ENCODE results near the gene ALDH1B1. TPM values are rescaled to one million over a fixed set of nuclear protein-coding genes. Genes with fewer than 3 reads are reported as not detected.

ALDH1B1 gene
- total RNA-seq, 1 experiment from 2014 or later = 55.5 TPM

DNA sequence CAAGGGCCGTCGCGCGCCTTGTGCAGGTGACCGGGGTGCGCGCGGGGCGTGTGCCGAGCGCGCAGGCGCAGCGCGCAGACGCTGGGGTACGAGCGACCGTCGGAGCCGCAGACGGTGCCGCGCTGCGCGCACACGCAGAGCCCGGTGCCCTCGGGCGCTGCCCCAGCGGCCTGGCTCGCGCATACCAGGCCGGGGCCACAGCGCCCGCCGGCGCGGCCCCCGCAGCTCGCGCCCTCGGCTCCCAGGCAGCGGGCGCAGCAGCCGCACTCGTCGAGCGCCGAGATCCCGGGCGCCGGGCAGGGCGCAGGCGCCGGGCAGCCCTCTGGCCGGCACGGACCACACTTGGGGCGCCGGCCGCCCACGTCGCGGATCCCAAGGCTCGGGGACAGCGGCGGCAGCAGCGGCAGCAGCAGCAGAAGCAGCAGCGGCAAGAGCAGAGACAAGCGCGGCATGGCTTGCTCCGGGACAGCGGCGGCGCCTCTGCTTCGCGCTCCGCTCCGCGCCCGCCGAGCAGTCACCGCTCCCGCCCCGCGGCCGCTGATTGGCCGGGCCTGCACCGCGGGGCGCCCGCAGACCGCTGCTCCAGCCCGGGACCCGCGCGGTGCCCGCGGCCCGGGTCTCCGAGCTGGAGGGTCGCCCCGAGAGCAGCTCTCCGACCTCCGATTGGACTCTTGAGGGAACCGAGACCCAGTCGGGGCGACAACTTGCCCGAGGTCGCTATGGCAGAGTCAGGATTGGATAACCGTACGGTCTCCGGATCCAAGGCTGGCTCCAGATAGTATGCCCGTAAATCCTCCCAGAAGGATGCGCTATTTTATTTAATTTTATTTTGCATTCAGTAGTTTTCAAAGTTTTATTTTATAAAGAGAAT is 31.7 kb downstream of the ALDH1B1 start, which contains the start of gene IGFBPL1 (continued):
- TF ChIP-seq, protein P1, sequence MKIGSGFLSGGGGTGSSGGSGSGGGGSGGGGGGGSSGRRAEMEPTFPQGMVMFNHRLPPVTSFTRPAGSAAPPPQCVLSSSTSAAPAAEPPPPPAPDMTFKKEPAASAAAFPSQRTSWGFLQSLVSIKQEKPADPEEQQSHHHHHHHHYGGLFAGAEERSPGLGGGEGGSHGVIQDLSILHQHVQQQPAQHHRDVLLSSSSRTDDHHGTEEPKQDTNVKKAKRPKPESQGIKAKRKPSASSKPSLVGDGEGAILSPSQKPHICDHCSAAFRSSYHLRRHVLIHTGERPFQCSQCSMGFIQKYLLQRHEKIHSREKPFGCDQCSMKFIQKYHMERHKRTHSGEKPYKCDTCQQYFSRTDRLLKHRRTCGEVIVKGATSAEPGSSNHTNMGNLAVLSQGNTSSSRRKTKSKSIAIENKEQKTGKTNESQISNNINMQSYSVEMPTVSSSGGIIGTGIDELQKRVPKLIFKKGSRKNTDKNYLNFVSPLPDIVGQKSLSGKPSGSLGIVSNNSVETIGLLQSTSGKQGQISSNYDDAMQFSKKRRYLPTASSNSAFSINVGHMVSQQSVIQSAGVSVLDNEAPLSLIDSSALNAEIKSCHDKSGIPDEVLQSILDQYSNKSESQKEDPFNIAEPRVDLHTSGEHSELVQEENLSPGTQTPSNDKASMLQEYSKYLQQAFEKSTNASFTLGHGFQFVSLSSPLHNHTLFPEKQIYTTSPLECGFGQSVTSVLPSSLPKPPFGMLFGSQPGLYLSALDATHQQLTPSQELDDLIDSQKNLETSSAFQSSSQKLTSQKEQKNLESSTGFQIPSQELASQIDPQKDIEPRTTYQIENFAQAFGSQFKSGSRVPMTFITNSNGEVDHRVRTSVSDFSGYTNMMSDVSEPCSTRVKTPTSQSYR (CRISPR knock-in tag; IDR thresholded peaks at IDR 0.05) = 0 out of 2 replicates have a peak, but pooled peaks have one; percentile 73
- TF ChIP-seq TEAD1 (CRISPR knock-in tag; IDR thresholded peaks at IDR 0.05) (peak; percentile 76; the same call in 1 of the 2 replicates), SMAD3 (CRISPR knock-in tag; IDR thresholded peaks at IDR 0.05; ENCODE audit: borderline replicate concordance) (no peak), ZNF219 (CRISPR knock-in tag; IDR thresholded peaks at IDR 0.05; ENCODE audit: borderline replicate concordance) (no peak), NFATC4 (CRISPR knock-in tag; IDR thresholded peaks at IDR 0.05) (no peak), JAZF1 (CRISPR knock-in tag; IDR thresholded peaks at IDR 0.05) (no peak), NR1H2 (CRISPR knock-in tag; IDR thresholded peaks at IDR 0.05) (no peak), CREM (CRISPR knock-in tag; IDR thresholded peaks at IDR 0.05) (peak; percentile 65; the same call in 1 of the 2 replicates), ETV6 (CRISPR knock-in tag; IDR thresholded peaks at IDR 0.05) (no peak; the same call in 1 of the 2 replicates), SMAD4 (CRISPR knock-in tag; IDR thresholded peaks at IDR 0.05) (no peak), CREB1 (CRISPR knock-in tag; IDR thresholded peaks at IDR 0.05) (no peak)
- TF ChIP-seq, protein P2, sequence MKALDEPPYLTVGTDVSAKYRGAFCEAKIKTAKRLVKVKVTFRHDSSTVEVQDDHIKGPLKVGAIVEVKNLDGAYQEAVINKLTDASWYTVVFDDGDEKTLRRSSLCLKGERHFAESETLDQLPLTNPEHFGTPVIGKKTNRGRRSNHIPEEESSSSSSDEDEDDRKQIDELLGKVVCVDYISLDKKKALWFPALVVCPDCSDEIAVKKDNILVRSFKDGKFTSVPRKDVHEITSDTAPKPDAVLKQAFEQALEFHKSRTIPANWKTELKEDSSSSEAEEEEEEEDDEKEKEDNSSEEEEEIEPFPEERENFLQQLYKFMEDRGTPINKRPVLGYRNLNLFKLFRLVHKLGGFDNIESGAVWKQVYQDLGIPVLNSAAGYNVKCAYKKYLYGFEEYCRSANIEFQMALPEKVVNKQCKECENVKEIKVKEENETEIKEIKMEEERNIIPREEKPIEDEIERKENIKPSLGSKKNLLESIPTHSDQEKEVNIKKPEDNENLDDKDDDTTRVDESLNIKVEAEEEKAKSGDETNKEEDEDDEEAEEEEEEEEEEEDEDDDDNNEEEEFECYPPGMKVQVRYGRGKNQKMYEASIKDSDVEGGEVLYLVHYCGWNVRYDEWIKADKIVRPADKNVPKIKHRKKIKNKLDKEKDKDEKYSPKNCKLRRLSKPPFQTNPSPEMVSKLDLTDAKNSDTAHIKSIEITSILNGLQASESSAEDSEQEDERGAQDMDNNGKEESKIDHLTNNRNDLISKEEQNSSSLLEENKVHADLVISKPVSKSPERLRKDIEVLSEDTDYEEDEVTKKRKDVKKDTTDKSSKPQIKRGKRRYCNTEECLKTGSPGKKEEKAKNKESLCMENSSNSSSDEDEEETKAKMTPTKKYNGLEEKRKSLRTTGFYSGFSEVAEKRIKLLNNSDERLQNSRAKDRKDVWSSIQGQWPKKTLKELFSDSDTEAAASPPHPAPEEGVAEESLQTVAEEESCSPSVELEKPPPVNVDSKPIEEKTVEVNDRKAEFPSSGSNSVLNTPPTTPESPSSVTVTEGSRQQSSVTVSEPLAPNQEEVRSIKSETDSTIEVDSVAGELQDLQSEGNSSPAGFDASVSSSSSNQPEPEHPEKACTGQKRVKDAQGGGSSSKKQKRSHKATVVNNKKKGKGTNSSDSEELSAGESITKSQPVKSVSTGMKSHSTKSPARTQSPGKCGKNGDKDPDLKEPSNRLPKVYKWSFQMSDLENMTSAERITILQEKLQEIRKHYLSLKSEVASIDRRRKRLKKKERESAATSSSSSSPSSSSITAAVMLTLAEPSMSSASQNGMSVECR (CRISPR knock-in tag; IDR thresholded peaks at IDR 0.05; ENCODE audit: borderline replicate concordance) = peak; percentile 75; the same call in 1 of the 2 replicates
- TF ChIP-seq, protein P3, sequence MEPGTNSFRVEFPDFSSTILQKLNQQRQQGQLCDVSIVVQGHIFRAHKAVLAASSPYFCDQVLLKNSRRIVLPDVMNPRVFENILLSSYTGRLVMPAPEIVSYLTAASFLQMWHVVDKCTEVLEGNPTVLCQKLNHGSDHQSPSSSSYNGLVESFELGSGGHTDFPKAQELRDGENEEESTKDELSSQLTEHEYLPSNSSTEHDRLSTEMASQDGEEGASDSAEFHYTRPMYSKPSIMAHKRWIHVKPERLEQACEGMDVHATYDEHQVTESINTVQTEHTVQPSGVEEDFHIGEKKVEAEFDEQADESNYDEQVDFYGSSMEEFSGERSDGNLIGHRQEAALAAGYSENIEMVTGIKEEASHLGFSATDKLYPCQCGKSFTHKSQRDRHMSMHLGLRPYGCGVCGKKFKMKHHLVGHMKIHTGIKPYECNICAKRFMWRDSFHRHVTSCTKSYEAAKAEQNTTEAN (CRISPR knock-in tag; IDR thresholded peaks at IDR 0.05) = 0 out of 2 replicates have a peak, but pooled peaks have one; percentile 15
- TF ChIP-seq, protein P4, sequence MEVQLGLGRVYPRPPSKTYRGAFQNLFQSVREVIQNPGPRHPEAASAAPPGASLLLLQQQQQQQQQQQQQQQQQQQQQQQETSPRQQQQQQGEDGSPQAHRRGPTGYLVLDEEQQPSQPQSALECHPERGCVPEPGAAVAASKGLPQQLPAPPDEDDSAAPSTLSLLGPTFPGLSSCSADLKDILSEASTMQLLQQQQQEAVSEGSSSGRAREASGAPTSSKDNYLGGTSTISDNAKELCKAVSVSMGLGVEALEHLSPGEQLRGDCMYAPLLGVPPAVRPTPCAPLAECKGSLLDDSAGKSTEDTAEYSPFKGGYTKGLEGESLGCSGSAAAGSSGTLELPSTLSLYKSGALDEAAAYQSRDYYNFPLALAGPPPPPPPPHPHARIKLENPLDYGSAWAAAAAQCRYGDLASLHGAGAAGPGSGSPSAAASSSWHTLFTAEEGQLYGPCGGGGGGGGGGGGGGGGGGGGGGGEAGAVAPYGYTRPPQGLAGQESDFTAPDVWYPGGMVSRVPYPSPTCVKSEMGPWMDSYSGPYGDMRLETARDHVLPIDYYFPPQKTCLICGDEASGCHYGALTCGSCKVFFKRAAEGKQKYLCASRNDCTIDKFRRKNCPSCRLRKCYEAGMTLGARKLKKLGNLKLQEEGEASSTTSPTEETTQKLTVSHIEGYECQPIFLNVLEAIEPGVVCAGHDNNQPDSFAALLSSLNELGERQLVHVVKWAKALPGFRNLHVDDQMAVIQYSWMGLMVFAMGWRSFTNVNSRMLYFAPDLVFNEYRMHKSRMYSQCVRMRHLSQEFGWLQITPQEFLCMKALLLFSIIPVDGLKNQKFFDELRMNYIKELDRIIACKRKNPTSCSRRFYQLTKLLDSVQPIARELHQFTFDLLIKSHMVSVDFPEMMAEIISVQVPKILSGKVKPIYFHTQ (CRISPR knock-in tag; IDR thresholded peaks at IDR 0.05) = no peak
- TF ChIP-seq, protein P5, sequence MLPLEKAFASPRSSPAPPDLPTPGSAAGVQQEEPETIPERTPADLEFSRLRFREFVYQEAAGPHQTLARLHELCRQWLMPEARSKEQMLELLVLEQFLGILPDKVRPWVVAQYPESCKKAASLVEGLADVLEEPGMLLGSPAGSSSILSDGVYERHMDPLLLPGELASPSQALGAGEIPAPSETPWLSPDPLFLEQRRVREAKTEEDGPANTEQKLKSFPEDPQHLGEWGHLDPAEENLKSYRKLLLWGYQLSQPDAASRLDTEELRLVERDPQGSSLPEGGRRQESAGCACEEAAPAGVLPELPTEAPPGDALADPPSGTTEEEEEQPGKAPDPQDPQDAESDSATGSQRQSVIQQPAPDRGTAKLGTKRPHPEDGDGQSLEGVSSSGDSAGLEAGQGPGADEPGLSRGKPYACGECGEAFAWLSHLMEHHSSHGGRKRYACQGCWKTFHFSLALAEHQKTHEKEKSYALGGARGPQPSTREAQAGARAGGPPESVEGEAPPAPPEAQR (CRISPR knock-in tag; IDR thresholded peaks at IDR 0.05) = no peak
- TF ChIP-seq, protein P6, sequence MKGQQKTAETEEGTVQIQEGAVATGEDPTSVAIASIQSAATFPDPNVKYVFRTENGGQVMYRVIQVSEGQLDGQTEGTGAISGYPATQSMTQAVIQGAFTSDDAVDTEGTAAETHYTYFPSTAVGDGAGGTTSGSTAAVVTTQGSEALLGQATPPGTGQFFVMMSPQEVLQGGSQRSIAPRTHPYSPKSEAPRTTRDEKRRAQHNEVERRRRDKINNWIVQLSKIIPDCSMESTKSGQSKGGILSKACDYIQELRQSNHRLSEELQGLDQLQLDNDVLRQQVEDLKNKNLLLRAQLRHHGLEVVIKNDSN (CRISPR knock-in tag; IDR thresholded peaks at IDR 0.05) = no peak
- TF ChIP-seq, protein P7, sequence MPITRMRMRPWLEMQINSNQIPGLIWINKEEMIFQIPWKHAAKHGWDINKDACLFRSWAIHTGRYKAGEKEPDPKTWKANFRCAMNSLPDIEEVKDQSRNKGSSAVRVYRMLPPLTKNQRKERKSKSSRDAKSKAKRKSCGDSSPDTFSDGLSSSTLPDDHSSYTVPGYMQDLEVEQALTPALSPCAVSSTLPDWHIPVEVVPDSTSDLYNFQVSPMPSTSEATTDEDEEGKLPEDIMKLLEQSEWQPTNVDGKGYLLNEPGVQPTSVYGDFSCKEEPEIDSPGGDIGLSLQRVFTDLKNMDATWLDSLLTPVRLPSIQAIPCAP (CRISPR knock-in tag; IDR thresholded peaks at IDR 0.05) = 0 out of 2 replicates have a peak, but pooled peaks have one; percentile 80
- TF ChIP-seq, protein P8, sequence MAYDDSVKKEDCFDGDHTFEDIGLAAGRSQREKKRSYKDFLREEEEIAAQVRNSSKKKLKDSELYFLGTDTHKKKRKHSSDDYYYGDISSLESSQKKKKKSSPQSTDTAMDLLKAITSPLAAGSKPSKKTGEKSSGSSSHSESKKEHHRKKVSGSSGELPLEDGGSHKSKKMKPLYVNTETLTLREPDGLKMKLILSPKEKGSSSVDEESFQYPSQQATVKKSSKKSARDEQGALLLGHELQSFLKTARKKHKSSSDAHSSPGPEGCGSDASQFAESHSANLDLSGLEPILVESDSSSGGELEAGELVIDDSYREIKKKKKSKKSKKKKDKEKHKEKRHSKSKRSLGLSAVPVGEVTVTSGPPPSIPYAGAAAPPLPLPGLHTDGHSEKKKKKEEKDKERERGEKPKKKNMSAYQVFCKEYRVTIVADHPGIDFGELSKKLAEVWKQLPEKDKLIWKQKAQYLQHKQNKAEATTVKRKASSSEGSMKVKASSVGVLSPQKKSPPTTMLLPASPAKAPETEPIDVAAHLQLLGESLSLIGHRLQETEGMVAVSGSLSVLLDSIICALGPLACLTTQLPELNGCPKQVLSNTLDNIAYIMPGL (CRISPR knock-in tag; IDR thresholded peaks at IDR 0.05) = no peak; the same call in 1 of the 2 replicates
- TF ChIP-seq, protein P9, sequence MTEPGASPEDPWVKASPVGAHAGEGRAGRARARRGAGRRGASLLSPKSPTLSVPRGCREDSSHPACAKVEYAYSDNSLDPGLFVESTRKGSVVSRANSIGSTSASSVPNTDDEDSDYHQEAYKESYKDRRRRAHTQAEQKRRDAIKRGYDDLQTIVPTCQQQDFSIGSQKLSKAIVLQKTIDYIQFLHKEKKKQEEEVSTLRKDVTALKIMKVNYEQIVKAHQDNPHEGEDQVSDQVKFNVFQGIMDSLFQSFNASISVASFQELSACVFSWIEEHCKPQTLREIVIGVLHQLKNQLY (CRISPR knock-in tag; IDR thresholded peaks at IDR 0.05) = 0 out of 2 replicates have a peak, but pooled peaks have one; percentile 55

Data from WTC11 (cell line).